WI38 (cell line): ENCODE measurements around the gene VDAC1.

ENCODE experiments used
- H3K4me3 ChIP-seq: 2 replicates; pipeline ENCODE4 v1.5.1; 2011; ENCODE audit warnings: low read depth, mild to moderate bottlenecking, control low read depth, low read length
- TF ChIP-seq, protein P1 (sequence below): IDR thresholded peaks from 2 replicates; pipeline ENCODE4 v1.5.1; 2012; ENCODE audit warnings: low read depth, mild to moderate bottlenecking, control low read depth, low read length

VDAC1 gene

DNA sequence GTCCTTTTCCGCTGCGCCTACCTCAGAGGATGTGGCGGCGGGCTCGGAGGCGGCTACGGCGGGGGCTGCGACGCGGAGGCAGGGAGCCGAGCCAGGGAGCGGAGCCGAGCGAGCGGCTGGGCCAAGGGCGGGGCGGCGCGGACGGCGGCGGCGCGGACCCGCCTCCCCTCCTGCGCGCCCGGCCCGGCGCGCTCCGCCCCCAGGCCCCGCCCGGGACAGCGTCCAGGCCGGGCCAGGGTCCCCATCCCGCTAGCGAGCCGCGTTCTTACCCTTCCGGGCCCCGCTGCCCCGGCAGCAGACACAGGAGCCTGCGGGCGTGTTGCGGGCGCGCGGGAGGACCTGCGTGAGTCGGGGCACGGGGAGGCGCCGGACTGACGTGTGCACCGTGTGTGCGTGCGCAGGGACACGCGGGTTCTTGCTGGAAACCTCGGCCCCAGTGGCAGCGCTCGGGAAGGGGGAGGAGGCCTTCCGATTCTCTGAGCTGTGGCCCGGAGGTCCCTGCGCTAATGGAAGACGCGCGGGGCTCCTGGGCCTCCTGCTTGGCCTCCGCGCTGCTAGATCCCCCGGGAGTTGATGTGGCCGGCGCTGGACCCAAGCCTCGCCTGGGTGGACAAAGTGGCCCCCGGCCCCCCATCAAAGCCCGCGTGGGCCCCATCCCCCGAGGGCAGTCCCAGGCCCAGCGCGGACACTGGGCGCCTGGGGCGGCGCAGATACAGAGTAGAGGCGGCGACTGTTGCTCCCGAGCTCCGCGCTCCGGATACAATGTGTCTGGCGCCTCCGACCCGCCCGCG is at the start of gene VDAC1:
Gene VDAC1 (minus strand): TSS at position 350 of the 791 bp plus-strand sequence. CDS start 11,963 bp downstream, outside the sequence.
- H3K4me3 ChIP-seq: peak within 1 kb of the TSS; percentile 67
- TF ChIP-seq, protein P1, sequence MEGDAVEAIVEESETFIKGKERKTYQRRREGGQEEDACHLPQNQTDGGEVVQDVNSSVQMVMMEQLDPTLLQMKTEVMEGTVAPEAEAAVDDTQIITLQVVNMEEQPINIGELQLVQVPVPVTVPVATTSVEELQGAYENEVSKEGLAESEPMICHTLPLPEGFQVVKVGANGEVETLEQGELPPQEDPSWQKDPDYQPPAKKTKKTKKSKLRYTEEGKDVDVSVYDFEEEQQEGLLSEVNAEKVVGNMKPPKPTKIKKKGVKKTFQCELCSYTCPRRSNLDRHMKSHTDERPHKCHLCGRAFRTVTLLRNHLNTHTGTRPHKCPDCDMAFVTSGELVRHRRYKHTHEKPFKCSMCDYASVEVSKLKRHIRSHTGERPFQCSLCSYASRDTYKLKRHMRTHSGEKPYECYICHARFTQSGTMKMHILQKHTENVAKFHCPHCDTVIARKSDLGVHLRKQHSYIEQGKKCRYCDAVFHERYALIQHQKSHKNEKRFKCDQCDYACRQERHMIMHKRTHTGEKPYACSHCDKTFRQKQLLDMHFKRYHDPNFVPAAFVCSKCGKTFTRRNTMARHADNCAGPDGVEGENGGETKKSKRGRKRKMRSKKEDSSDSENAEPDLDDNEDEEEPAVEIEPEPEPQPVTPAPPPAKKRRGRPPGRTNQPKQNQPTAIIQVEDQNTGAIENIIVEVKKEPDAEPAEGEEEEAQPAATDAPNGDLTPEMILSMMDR: no peak

GRCh38 chr5:134053840-134054338 is 49.1 kb upstream of the VDAC1 start:
- H3K4me3 ChIP-seq: no peak overlapping the region

GRCh38 chr5:134053314-134053839 is 48.6 kb upstream of the VDAC1 start:
- no peak overlapping the region for H3K4me3 ChIP-seq
- TF ChIP-seq, protein P1: no peak

More at GRCh38 chr5:134053840-134054338, 49.1 kb upstream of the VDAC1 start:
- TF ChIP-seq, protein P1: no peak

DNA sequence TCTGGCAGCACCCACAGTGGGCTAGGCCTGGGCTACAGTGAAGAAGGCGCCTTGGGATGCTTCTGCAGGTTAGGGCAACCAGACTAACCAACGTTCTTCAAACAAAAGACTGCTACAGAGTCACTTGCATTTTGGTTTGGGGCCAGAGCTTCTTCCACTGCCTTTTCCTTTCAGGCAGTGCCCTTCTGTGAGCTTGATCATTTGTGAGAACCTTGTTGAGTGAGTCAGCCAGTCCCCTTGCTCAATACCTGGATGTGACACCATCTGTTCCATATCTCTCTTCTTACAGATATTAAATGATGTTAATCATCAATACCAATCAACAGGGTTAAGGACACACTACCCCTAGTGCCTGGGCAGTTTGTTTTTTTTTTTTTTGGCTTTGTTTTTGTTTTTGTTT is 46.5 kb upstream of the VDAC1 start:
- TF ChIP-seq, protein P1: no peak
- no peak overlapping the region for H3K4me3 ChIP-seq

GRCh38 chr5:134048864-134049263 is 44.1 kb upstream of the VDAC1 start:
- TF ChIP-seq, protein P1: no peak
- H3K4me3 ChIP-seq: no peak overlapping the region

DNA sequence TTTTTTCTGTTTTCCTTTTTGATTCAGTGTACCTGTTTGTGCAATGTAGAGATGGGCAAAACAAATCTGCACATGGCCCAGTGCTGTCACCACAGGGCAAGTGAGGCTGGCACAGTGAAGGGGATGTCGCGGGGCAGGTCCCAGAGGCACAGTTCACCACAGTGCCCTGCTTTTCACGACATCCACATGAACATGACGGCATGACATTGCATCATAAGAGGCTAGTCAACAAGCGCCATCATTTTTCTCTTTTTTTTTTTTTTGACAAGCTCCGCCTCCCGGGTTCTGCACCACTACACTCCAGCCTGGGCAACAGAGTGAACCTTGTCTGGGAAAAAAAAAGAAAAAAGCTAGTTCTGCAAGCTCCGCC is 42.9 kb upstream of the VDAC1 start:
- TF ChIP-seq, protein P1: no peak

More for the DNA sequence above, 42.9 kb upstream of the VDAC1 start:
- H3K4me3 ChIP-seq: no peak overlapping the region
